Prostate gland (tissue), 2 donors: ENCODE data around the gene WNK2. TPM values are rescaled to one million over a fixed set of nuclear protein-coding genes. Genes with fewer than 3 reads are reported as not detected.

ENCODE experiments used
- DNase-seq: peaks from one replicate; pipeline ENCODE4 v3.0.0-alpha.2; 2019; ENCODE audit warnings: low spot score
- H3K27ac ChIP-seq, 2 donors: fragments of 200-600 bp; sonication (generic); 2 replicates each; pipeline ENCODE4 v1.5.1; 2017 to 2019
- H3K27me3 ChIP-seq: fragments of 200-600 bp; sonication (generic); replicated peaks from 2 replicates; pipeline ENCODE4 v1.5.1; 2019; ENCODE audit not compliant: insufficient read depth
- H3K36me3 ChIP-seq, 2 donors: fragments of 200-600 bp; sonication (generic); 1 replicate in 1 of 2; 2 replicates in 1 of 2; pipeline versions ENCODE4 v1.5.1 to v1.8.1; 2017 to 2019
- H3K4me1 ChIP-seq: fragments of 200-600 bp; sonication (generic); replicated peaks from 2 replicates; pipeline ENCODE4 v1.5.1; 2019
- H3K4me3 ChIP-seq, 2 donors: fragments of 200-600 bp; sonication (generic); 2 replicates each; pipeline ENCODE4 v1.5.1; 2017 to 2019
- H3K9me3 ChIP-seq: fragments of 200-600 bp; sonication (generic); 2 replicates; pipeline ENCODE4 v1.5.1; 2017
- POLR2A ChIP-seq: fragments of 450-650 bp; IDR thresholded peaks from one replicate; pipeline ENCODE4 v1.6.1; 2016; ENCODE audit warnings: antibody characterized with exemption, mild to moderate bottlenecking
- POLR2AphosphoS5 ChIP-seq: sonication (generic); formaldehyde crosslinking; IDR thresholded peaks from one replicate; pipeline ENCODE4 v1.6.1; 2017; ENCODE audit warnings: antibody characterized with exemption
- WGBS: methylation state at CpG from one replicate; pipeline ENCODE4 v1.1.5; 2018; 5-methylcytosine and 5-hydroxymethylcytosine counted together
- intact Hi-C: fragments of 100-400 bp; cut with DNase I; formaldehyde crosslinking; loops from one replicate; pipeline ENCODE4 v1.14.2; 2022
- total RNA-seq, 2 donors: library from RNA; depleted of rRNA; stranded (reverse); fragments of >200 nt; gene quantifications; one replicate each; pipeline ENCODE4 v1.1.0, GENCODE V29; 2016
- TF ChIP-seq, protein P1 (sequence below), 4 experiments: fragments of 200-600 bp in 2 of 4; fragments of 450-650 bp in 2 of 4; sonication (generic) in 2 of 4; IDR thresholded peaks; 1 replicate in 3 of 4; 2 replicates in 1 of 4; pipeline ENCODE4 v1.5.1; 2016 to 2019; ENCODE audit warnings: antibody characterized with exemption in 4 of 4, mild to moderate bottlenecking in 2 of 4, moderate library complexity in 2 of 4

Gene WNK2
- total RNA-seq, 2 donors from 2014 or later: 77.9 to 136 TPM

DNA sequence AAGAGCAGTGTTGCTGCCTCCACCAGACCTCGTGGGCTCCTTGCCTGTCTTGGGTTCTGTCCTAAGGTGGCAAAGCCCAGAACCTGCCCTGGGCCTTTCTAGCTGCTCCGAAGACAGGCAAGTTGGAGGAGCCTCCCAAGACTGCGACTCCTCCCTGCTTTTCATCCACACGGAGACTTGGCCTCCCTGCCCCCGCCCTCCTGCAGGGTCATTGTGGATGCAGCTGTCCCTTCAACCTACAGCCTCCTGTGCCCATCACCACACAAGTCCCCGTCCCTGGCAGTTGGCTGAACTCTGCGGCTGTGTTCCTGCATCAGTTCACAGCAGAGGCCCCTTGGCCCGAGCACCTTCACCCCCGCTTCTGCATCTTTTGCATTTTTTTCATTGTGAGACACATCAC, 59.2 kb downstream of the WNK2 start:
- Histone ChIP-seq H3K4me1 (no peaks in the 10 kb centered on the region), H3K27ac (no peak overlapping the region), H3K9me3 (no peaks in the 10 kb centered on the region), H3K36me3 (no peaks in the 10 kb centered on the region), H3K4me3 (no peak overlapping the region), H3K27me3 (no peaks in the 10 kb centered on the region)
- 86% methylated on average over 9 of the region's 9 CpGs for WGBS
- DNase-seq: no peak
- intact Hi-C loops: no loop called here
- TF ChIP-seq POLR2AphosphoS5 (no peak), POLR2A (no peak)
- TF ChIP-seq, protein P1, sequence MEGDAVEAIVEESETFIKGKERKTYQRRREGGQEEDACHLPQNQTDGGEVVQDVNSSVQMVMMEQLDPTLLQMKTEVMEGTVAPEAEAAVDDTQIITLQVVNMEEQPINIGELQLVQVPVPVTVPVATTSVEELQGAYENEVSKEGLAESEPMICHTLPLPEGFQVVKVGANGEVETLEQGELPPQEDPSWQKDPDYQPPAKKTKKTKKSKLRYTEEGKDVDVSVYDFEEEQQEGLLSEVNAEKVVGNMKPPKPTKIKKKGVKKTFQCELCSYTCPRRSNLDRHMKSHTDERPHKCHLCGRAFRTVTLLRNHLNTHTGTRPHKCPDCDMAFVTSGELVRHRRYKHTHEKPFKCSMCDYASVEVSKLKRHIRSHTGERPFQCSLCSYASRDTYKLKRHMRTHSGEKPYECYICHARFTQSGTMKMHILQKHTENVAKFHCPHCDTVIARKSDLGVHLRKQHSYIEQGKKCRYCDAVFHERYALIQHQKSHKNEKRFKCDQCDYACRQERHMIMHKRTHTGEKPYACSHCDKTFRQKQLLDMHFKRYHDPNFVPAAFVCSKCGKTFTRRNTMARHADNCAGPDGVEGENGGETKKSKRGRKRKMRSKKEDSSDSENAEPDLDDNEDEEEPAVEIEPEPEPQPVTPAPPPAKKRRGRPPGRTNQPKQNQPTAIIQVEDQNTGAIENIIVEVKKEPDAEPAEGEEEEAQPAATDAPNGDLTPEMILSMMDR (IDR thresholded peaks at IDR 0.05): no peak

DNA sequence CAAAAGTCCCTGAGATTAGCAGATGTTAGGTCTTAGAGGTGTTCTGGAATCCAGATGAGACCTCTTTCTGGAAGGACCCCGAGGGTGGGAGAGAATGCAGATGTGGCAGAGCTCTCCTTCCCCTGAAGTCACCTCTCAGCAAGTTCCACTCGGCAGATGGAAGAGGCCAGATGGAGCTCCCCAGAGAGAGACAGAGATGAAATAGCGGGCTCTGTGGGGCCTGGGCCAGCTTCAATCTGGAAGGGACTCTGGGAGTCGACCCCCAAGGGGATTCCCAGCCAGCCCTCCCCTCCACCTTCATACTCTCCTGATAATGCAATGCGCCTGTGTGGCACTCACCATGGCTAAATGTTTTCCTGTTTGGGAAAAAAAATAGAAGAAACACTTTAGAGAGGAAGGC, 60.2 kb downstream of the WNK2 start:
- no peaks in the 10 kb centered on the region for H3K27me3 ChIP-seq
- no peaks in the 10 kb centered on the region for H3K9me3 ChIP-seq
- H3K4me3 ChIP-seq: no peak overlapping the region
- intact Hi-C loops: no loop called here
- no peak overlapping the region for H3K27ac ChIP-seq
- WGBS: 78% methylated on average over 5 of the region's 5 CpGs
- H3K4me1 ChIP-seq: no peaks in the 10 kb centered on the region
- TF ChIP-seq, protein P1 (IDR thresholded peaks at IDR 0.05): no peak
- no peaks in the 10 kb centered on the region for H3K36me3 ChIP-seq
- no peak for DNase-seq

DNA sequence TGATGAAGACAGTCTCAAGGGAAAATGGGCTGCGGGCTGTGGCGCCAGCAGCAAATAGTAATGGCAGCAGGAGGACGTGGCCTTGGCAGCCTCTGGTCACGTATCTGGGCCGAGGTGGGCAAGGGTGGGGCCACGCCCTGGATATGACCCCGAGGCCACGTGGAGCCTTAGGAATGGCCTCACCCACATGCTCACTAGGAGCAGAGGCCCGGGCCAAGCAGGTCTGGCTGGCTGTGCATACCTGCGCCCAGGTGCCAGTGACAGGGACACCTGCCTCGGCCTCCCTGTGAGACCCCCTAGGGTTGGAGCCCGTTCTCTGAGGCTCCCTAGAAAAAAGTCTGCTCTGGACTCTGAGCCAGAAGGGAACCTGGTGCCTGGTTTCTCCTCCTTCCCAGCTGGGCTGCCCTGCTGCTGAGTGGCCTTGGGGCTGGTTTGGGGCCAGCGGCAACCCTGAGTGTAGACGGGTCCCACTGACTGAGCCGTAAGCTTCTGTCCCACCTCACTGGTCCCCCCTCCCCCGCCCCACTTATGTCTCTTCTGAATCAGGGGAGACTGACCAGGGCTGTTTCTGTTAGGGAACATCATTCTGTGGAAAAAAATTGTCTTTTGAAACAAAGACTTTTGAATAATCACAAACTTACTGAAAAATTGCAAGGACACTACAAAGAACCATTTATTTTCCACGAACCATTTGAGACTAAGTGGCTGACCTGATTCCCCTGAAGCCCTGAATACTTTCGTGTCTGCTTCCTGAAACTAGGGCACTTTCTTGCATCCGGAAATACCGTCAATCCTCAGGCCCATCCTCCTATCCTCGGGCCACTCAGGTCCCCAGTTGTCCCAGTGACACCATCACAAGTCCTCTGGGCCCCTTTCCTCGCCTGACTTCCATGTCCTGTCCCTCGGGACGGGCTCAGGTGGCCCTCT, 60.8 kb downstream of the WNK2 start:
- 82% methylated on average over 24 of the region's 24 CpGs for WGBS
- Histone ChIP-seq H3K27ac (no peak overlapping the region), H3K4me1 (no peaks in the 10 kb centered on the region), H3K36me3 (no peaks in the 10 kb centered on the region), H3K27me3 (no peaks in the 10 kb centered on the region), H3K9me3 (no peaks in the 10 kb centered on the region), H3K4me3 (no peak overlapping the region)
- TF ChIP-seq POLR2AphosphoS5 (no peak), POLR2A (no peak)
- TF ChIP-seq, protein P1 (IDR thresholded peaks at IDR 0.05): no peak
- DNase-seq: no peak
- intact Hi-C loops: no loop called here

DNA sequence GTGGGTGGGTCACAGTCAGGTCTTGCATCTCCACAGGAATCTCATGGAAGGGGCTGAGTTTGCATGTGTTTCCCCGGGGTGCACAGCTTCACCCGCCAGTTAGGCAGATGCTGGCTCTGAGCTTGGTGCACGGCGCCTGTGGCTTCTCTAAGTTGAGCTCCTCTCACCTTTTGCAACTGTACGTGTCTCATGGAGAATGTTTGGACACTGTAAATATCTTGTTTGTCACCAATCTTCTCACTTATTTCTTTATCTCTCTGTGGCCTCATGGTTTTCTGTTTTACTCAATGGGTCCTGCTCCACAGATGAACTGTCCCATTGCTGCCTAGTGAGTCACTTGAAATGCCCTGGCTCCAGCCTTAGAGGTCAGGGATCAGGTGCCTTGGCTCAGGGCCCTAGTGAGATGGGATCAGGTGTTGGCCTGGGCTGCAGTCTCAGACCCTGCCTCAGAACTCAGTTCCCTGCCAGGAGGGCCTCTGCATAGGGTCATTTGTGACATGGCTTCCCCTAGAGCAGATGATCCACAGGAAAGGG, 61.6 kb downstream of the WNK2 start:
- no peak for DNase-seq
- H3K36me3 ChIP-seq: no peaks in the 10 kb centered on the region
- TF ChIP-seq, protein P1 (IDR thresholded peaks at IDR 0.05): no peak
- TF ChIP-seq POLR2AphosphoS5 (no peak), POLR2A (no peak)
- H3K27ac ChIP-seq: no peak overlapping the region
- H3K27me3 ChIP-seq: no peaks in the 10 kb centered on the region
- no peak overlapping the region for H3K4me3 ChIP-seq
- WGBS: 94% methylated on average over 5 of the region's 5 CpGs
- H3K9me3 ChIP-seq: no peaks in the 10 kb centered on the region
- no peaks in the 10 kb centered on the region for H3K4me1 ChIP-seq
- intact Hi-C loops: no loop called here

DNA sequence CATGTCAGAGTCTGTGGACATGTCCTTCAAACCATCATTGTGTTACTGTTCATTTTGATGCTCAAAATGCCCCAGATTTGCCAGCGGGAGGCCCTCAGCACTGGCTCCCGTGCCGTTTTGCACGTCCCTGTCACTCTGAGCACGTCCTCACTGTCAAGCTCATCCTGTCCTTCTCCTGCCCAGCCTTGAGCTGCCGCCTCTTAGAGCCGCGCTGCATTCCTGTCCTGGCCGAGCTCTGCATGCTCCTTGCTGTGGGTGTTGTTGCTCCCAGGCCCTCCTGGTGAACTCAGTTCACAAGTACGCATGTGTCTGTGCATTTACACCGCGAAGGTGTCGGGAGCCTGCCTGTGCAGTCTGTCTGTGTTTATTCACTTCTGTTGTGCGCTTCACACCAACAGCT, 62.2 kb downstream of the WNK2 start:
- Histone ChIP-seq H3K9me3 (no peaks in the 10 kb centered on the region), H3K36me3 (no peaks in the 10 kb centered on the region), H3K27me3 (no peaks in the 10 kb centered on the region), H3K4me3 (no peak overlapping the region), H3K27ac (no peak overlapping the region), H3K4me1 (no peaks in the 10 kb centered on the region)
- 89% methylated on average over 14 of the region's 14 CpGs for WGBS
- intact Hi-C loops: no loop called here
- no peak for DNase-seq
- TF ChIP-seq POLR2A (no peak), POLR2AphosphoS5 (no peak)
- TF ChIP-seq, protein P1 (IDR thresholded peaks at IDR 0.05): no peak
